Vagina (tissue), 2 donors: ENCODE measurements around the gene SHROOM2. TPM values are rescaled to one million over a fixed set of nuclear protein-coding genes. Genes with fewer than 3 reads are reported as not detected.

Source experiments
- DNase-seq, 2 donors: peaks; one replicate each; pipeline ENCODE4 v3.0.0-alpha.2; 2017; ENCODE audit errors: extremely low spot score in 2 of 2
- H3K27ac ChIP-seq: fragments of 200-600 bp; sonication (generic); one replicate; pipeline ENCODE4 v1.5.1; 2019
- H3K27me3 ChIP-seq: fragments of 200-600 bp; sonication (generic); one replicate; pipeline ENCODE4 v1.5.1; 2019
- H3K36me3 ChIP-seq, 2 donors: fragments of 200-600 bp; sonication (generic); one replicate each; pipeline ENCODE4 v1.5.1; 2017 to 2019
- H3K4me1 ChIP-seq: fragments of 200-600 bp; sonication (generic); one replicate; pipeline ENCODE4 v1.5.1; 2019
- H3K4me3 ChIP-seq, 2 donors: fragments of 200-600 bp; sonication (generic); 1 replicate in 1 of 2; 2 replicates in 1 of 2; pipeline ENCODE4 v1.5.1; 2016 to 2019
- H3K9me3 ChIP-seq: fragments of 200-600 bp; sonication (generic); one replicate; pipeline ENCODE4 v1.5.1; 2019
- POLR2A ChIP-seq, 2 donors: fragments of 450-650 bp; IDR thresholded peaks; one replicate each; pipeline ENCODE4 v1.6.1; 2017; ENCODE audit warnings: antibody characterized with exemption in 2 of 2, mild to moderate bottlenecking in 2 of 2, moderate library complexity in 2 of 2
- POLR2AphosphoS5 ChIP-seq, 2 donors: sonication (generic); formaldehyde crosslinking; IDR thresholded peaks; one replicate each; pipeline ENCODE4 v1.9.0; 2017; ENCODE audit warnings: antibody characterized with exemption in 2 of 2, mild to moderate bottlenecking in 2 of 2, low read depth in 1 of 2; ENCODE audit not compliant: insufficient read depth in 1 of 2
- intact Hi-C: fragments of 100-400 bp; cut with DNase I; formaldehyde crosslinking; loops from one replicate; pipeline ENCODE4 v1.15.1; 2023
- total RNA-seq: library from RNA; depleted of rRNA; stranded (reverse); fragments of >200 nt; gene quantifications from one replicate; pipeline ENCODE4 v1.2.3, GENCODE V29; 2016
- TF ChIP-seq, protein P1 (sequence below), 3 experiments: fragments of 450-650 bp in 2 of 3; fragments of 200-600 bp in 1 of 3; sonication (generic) in 1 of 3; IDR thresholded peaks; one replicate each; pipeline ENCODE4 v1.5.1; 2017 to 2019; ENCODE audit warnings: antibody characterized with exemption in 3 of 3, mild to moderate bottlenecking in 2 of 3, moderate library complexity in 2 of 3

SHROOM2 gene
- total RNA-seq, 1 donor from 2014 or later = 8.8 TPM

DNA sequence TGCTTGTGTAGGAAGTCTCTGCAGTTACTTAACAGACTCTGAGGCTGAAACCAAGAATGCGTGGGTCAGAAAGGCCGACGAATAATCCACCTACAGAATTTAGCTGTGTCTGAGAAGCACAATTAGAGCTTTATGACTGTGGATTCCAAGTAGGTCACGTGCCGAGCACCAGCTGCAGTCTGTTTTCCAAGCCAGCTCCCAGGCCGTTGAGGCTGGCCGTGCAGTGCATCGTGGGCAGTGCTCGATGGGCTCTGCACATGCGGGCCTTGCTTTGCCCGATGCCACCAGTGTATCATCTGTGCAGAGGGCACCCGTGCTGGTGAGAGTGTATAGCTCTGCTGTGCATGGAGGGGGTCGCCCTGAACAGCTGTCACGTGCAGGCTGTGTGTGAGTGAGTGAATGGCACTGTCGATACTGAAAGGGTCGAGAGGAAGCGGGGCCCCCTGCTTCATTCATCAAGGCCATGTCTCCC is 113.4 kb downstream of the SHROOM2 start:
- Histone ChIP-seq H3K4me3 (no peak overlapping the region), H3K36me3 (no peaks in the 10 kb centered on the region), H3K9me3 (no peaks in the 10 kb centered on the region), H3K27ac (no peak overlapping the region), H3K27me3 (no peaks in the 10 kb centered on the region), H3K4me1 (no peaks in the 10 kb centered on the region)
- no peak for DNase-seq
- intact Hi-C loops = loop anchor here (5.0 kb wide), 1 partner anchor 633 kb away; no protein-coding TSS in a partner anchor
- TF ChIP-seq POLR2AphosphoS5 (IDR thresholded peaks at IDR 0.05; ENCODE audit: insufficient read depth in 1 of 2, low read depth in 1 of 2) (no peak), POLR2A (IDR thresholded peaks at IDR 0.05) (no peak)
- TF ChIP-seq, protein P1, sequence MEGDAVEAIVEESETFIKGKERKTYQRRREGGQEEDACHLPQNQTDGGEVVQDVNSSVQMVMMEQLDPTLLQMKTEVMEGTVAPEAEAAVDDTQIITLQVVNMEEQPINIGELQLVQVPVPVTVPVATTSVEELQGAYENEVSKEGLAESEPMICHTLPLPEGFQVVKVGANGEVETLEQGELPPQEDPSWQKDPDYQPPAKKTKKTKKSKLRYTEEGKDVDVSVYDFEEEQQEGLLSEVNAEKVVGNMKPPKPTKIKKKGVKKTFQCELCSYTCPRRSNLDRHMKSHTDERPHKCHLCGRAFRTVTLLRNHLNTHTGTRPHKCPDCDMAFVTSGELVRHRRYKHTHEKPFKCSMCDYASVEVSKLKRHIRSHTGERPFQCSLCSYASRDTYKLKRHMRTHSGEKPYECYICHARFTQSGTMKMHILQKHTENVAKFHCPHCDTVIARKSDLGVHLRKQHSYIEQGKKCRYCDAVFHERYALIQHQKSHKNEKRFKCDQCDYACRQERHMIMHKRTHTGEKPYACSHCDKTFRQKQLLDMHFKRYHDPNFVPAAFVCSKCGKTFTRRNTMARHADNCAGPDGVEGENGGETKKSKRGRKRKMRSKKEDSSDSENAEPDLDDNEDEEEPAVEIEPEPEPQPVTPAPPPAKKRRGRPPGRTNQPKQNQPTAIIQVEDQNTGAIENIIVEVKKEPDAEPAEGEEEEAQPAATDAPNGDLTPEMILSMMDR (IDR thresholded peaks at IDR 0.05) = no peak

DNA sequence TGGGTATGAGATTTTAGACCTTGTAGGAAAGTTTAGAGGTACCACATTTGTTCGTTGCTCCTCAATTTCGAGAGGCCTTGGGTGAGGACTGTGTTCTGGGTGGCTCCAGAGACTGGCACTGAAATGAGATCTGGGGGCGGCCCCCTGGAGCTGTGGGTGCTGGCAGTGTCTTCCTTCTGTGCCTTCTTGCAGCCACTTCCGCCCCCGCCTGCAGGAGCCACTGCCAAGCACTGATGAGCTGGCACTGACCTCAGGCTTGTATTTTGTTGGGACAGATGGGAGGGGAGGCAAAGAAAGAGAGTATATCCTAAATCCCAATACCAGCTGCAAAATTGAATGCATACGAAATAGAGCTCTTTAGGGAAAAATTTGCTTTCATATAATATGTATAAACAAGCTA is 116.4 kb downstream of the SHROOM2 start:
- H3K27ac ChIP-seq = no peak overlapping the region
- TF ChIP-seq POLR2AphosphoS5 (IDR thresholded peaks at IDR 0.05; ENCODE audit: insufficient read depth in 1 of 2, low read depth in 1 of 2) (no peak), POLR2A (IDR thresholded peaks at IDR 0.05) (no peak)
- TF ChIP-seq, protein P1 (IDR thresholded peaks at IDR 0.05) = no peak
- intact Hi-C loops = loop anchor here (5.0 kb wide), 1 partner anchor 630 kb away; no protein-coding TSS in a partner anchor
- H3K9me3 ChIP-seq = no peaks in the 10 kb centered on the region
- no peak overlapping the region for H3K4me3 ChIP-seq
- no peaks in the 10 kb centered on the region for H3K4me1 ChIP-seq
- no peak for DNase-seq
- no peaks in the 10 kb centered on the region for H3K27me3 ChIP-seq
- no peaks in the 10 kb centered on the region for H3K36me3 ChIP-seq

DNA sequence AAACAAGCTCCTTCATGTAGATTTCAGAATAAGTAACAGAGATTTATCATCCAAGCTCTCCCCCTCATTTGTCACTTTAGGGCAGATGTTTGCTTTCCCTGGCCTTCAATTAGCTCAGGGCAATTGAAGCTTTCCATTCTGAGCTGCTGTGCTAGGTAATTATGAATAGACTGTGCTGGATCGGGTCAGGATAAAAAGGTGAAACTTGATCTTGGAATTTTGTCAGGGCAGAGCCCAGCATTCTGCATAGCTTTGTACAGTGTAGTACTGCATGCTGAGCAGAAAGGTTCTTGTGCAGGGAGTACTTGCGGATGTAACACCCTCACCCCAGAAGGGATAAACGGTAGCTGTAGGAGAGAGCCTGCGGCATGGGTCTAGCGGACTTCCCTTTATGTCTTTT is 116.9 kb downstream of the SHROOM2 start:
- DNase-seq = no peak
- intact Hi-C loops = loop anchor here (5.0 kb wide), 1 partner anchor 629 kb away; no protein-coding TSS in a partner anchor
- no peak overlapping the region for H3K27ac ChIP-seq

DNA sequence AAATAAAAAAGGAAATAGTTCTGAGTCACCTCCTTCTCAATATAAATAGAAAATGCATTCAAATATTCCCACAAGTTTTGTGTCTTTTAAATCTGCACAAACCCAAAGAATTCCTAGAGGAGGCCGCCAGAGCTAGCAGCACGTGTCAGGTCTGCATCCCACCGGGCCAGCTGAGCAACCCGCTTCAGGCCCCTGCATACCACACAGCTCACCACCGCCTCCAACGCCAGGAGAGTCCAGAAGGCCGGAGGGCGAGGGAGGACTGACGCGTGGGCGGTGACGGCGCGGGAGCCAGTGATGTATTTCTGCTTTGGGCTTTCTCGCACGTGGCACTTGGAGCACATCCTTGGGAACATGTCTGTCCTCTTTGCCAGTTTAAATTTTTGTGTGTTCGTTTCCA is 119.1 kb downstream of the SHROOM2 start:
- Histone ChIP-seq H3K27ac (no peak overlapping the region), H3K27me3 (no peaks in the 10 kb centered on the region), H3K4me1 (no peaks in the 10 kb centered on the region), H3K4me3 (no peak overlapping the region), H3K36me3 (no peaks in the 10 kb centered on the region), H3K9me3 (no peaks in the 10 kb centered on the region)
- DNase-seq = no peak
- intact Hi-C loops = no loop called here
- TF ChIP-seq, protein P1 (IDR thresholded peaks at IDR 0.05) = no peak
- TF ChIP-seq POLR2A (IDR thresholded peaks at IDR 0.05) (no peak), POLR2AphosphoS5 (IDR thresholded peaks at IDR 0.05; ENCODE audit: insufficient read depth in 1 of 2, low read depth in 1 of 2) (no peak)

More for the DNA sequence above, 116.9 kb downstream of the SHROOM2 start:
- TF ChIP-seq, protein P1 (IDR thresholded peaks at IDR 0.05) = no peak
- no peak for TF ChIP-seq POLR2AphosphoS5 (IDR thresholded peaks at IDR 0.05; ENCODE audit: insufficient read depth in 1 of 2, low read depth in 1 of 2)
- TF ChIP-seq POLR2A (IDR thresholded peaks at IDR 0.05) = no peak
- Histone ChIP-seq H3K36me3 (no peaks in the 10 kb centered on the region), H3K4me3 (no peak overlapping the region), H3K9me3 (no peaks in the 10 kb centered on the region), H3K27me3 (no peaks in the 10 kb centered on the region), H3K4me1 (no peaks in the 10 kb centered on the region)

DNA sequence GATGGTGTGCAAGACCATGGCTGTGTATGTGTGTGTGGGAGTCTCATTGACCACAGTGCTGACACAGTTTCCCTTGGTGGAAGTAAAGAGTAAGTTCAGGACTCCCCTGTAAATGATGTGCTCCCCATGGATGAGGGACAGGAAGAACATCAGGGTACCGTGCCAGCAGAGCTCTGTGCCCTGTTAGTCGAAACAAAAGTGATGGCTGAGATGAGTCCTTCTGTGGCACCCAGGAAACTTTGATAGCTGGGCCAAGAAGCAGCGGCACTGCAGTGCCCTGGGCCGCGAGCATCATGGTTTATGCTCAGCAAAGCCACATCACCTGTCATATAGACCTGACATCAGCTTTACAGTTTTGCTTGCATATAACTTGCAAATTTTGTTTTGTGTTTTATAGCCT is 119.5 kb downstream of the SHROOM2 start:
- Histone ChIP-seq H3K36me3 (no peaks in the 10 kb centered on the region), H3K4me1 (no peaks in the 10 kb centered on the region), H3K9me3 (no peaks in the 10 kb centered on the region), H3K4me3 (no peak overlapping the region), H3K27me3 (no peaks in the 10 kb centered on the region), H3K27ac (no peak overlapping the region)
- intact Hi-C loops = no loop called here
- DNase-seq = no peak
- TF ChIP-seq POLR2A (IDR thresholded peaks at IDR 0.05) = no peak
- no peak for TF ChIP-seq POLR2AphosphoS5 (IDR thresholded peaks at IDR 0.05; ENCODE audit: insufficient read depth in 1 of 2, low read depth in 1 of 2)
- TF ChIP-seq, protein P1 (IDR thresholded peaks at IDR 0.05) = no peak
